Fibroblast of villous mesenchyme (primary cell): ENCODE measurements around the gene ZHX3. TPM values are rescaled to one million over a fixed set of nuclear protein-coding genes. Genes with fewer than 3 reads are reported as not detected.

ENCODE experiments used
- DNase-seq: peaks from one replicate; pipeline ENCODE4 v3.0.0-alpha.2; 2010; ENCODE audit warnings: low read depth
- H3K4me3 ChIP-seq: 2 replicates; pipeline ENCODE4 v1.5.1; 2011; ENCODE audit warnings: low read depth, mild to moderate bottlenecking, low read length
- total RNA-seq: library from RNA; depleted of rRNA; stranded (reverse); fragments of >200 nt; gene quantifications from 2 replicates; pipeline ENCODE4 v1.2.3, GENCODE V29; 2012
- TF ChIP-seq, protein P1 (sequence below): IDR thresholded peaks from 2 replicates; pipeline ENCODE4 v1.5.1; 2012; ENCODE audit warnings: low read depth, mild to moderate bottlenecking, low read length; ENCODE audit not compliant: insufficient read depth

Gene ZHX3
- total RNA-seq, 1 donor = 39.3 TPM

DNA sequence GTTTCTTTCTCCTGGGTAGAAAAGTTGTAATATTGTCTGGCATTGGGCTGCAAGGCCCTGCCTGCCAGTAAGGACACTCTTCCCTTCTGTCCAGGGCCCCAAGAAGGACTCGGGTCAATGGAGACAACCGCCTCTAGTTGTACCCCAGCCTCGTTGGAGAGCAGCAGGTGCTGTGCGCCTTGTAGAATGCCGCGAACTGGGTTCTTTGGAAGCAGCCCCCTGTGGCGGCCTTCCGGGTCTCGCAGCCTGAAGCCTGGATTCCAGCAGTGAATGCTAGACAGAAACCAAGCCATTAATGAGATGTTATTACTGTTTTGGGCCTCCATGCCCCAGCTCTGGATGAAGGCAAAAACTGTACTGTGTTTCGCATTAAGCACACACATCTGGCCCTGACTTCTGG is 143.2 kb downstream of the ZHX3 start:
- no peak for DNase-seq
- H3K4me3 ChIP-seq = no peak overlapping the region
- TF ChIP-seq, protein P1, sequence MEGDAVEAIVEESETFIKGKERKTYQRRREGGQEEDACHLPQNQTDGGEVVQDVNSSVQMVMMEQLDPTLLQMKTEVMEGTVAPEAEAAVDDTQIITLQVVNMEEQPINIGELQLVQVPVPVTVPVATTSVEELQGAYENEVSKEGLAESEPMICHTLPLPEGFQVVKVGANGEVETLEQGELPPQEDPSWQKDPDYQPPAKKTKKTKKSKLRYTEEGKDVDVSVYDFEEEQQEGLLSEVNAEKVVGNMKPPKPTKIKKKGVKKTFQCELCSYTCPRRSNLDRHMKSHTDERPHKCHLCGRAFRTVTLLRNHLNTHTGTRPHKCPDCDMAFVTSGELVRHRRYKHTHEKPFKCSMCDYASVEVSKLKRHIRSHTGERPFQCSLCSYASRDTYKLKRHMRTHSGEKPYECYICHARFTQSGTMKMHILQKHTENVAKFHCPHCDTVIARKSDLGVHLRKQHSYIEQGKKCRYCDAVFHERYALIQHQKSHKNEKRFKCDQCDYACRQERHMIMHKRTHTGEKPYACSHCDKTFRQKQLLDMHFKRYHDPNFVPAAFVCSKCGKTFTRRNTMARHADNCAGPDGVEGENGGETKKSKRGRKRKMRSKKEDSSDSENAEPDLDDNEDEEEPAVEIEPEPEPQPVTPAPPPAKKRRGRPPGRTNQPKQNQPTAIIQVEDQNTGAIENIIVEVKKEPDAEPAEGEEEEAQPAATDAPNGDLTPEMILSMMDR = no peak

- no peak overlapping the region for H3K4me3 ChIP-seq
- TF ChIP-seq, protein P1 = no peak
- no peak for DNase-seq
These were observed 143.7 kb downstream of the ZHX3 start for GRCh38 chr20:41173791-41174341.

GRCh38 chr20:41173161-41173721 is 144.3 kb downstream of the ZHX3 start:
- no peak overlapping the region for H3K4me3 ChIP-seq
- peak; percentile 89 for DNase-seq
- TF ChIP-seq, protein P1 = peak; percentile 97

GRCh38 chr20:41172296-41173140 is 145.0 kb downstream of the ZHX3 start:
- no peak overlapping the region for H3K4me3 ChIP-seq
- DNase-seq = no peak
- TF ChIP-seq, protein P1 = no peak

GRCh38 chr20:41171736-41172295 is 145.7 kb downstream of the ZHX3 start:
- DNase-seq = no peak
- TF ChIP-seq, protein P1 = no peak
- no peak overlapping the region for H3K4me3 ChIP-seq

DNA sequence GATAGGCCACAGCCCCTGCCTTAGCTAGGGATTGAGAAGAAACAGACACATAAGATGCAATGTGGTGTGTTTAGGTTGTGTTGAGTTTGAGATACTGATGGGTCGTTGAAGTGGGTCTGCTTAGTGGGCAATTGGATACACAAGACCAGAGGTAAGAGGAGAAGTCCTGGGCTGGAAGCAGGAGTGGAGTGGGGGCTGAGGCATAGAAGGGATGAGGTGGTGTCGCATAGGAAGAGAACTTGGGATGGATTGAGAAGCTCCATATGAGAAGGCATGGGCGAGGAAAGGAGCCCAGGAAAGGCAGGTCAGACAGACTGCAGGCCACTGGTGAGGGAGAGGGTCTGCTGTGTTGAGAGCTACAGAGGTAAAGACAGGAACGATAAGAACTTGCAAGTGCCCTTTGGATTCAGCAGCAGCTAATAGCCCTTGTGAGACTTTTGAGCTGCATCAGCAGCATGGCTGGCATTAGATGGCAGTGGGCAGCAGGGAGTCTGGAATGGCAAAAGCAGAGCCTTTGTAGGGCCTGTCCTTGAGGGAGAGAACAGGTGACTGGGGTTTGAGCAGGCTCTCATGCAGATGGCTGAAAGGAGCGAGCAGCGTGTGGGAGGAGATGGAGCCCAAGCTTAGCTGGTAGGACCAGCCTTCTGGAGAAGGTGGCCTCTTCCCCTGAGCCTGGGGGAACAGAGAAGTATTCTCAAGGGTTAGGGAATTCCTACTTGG is 147.0 kb downstream of the ZHX3 start:
- TF ChIP-seq, protein P1 = no peak
- no peak overlapping the region for H3K4me3 ChIP-seq
- DNase-seq = no peak
